ENCODE measurements around the gene CLIC1. TPM values are rescaled to one million over a fixed set of nuclear protein-coding genes. Genes with fewer than 3 reads are reported as not detected.
A peak's percentile ranks its signal among the peaks of the same experiment; 100 is the strongest.

The CLIC1 gene
- 100 to 1,000 TPM; 468 to 581 TPM for total RNA-seq

- H3K4me1 Mint-ChIP-seq (ENCODE audit: low read depth in 2 of 2) = peaks cover 63 to 73% of the 10 kb centered on the region in 2 donors
- ATAC-seq = peak; percentile 65 to 71
- peak within 1 kb of the TSS; percentile 96 for H3K4me3 Mint-ChIP-seq
- peak within 1 kb of the TSS; percentile 92 for H3K27ac Mint-ChIP-seq
- peak; percentile 89 for DNase-seq (ENCODE audit: low spot score)
- peaks cover 25% of the 10 kb centered on the region for H3K36me3 Mint-ChIP-seq
- H3K27me3 Mint-ChIP-seq = no peaks in the 10 kb centered on the region
- no peaks in the 10 kb centered on the region for H3K9me3 Mint-ChIP-seq
These were observed at the start of gene CLIC1 for GRCh38 chr6:31736021-31736767. Gene CLIC1, minus strand, starts transcription at chr6:31736530. Its CDS starts 230 bp downstream, at chr6:31736300.

GRCh38 chr6:31785475-31785874 lies 49.1 kb upstream of the CLIC1 start:
- ATAC-seq (no peak), DNase-seq (ENCODE audit: low spot score) (no peak)
- H3K4me1 Mint-ChIP-seq (ENCODE audit: low read depth in 2 of 2) = peaks cover 0 to 1% of the 10 kb centered on the region in 2 donors
- H3K27me3 Mint-ChIP-seq = no peaks in the 10 kb centered on the region
- no peak overlapping the region for H3K27ac Mint-ChIP-seq
- H3K36me3 Mint-ChIP-seq = peaks cover 2% of the 10 kb centered on the region
- H3K4me3 Mint-ChIP-seq = no peak overlapping the region
- no peaks in the 10 kb centered on the region for H3K9me3 Mint-ChIP-seq

GRCh38 chr6:31784098-31784925 lies 48.0 kb upstream of the CLIC1 start:
- Mint-ChIP-seq H3K4me1 (ENCODE audit: low read depth in 2 of 2) (no peaks in the 10 kb centered on the region), H3K27ac (peak overlapping the region in 1 of 2 donors; percentile 62), H3K4me3 (no peak overlapping the region), H3K36me3 (no peaks in the 10 kb centered on the region), H3K9me3 (no peaks in the 10 kb centered on the region), H3K27me3 (no peaks in the 10 kb centered on the region)
- no peak for DNase-seq (ENCODE audit: low spot score)
- ATAC-seq = no peak

GRCh38 chr6:31782126-31782855 lies 46.0 kb upstream of the CLIC1 start:
- DNase-seq (ENCODE audit: low spot score) (no peak), ATAC-seq (no peak)
- Mint-ChIP-seq H3K4me3 (no peak overlapping the region), H3K27ac (no peak overlapping the region), H3K9me3 (no peaks in the 10 kb centered on the region), H3K4me1 (ENCODE audit: low read depth in 2 of 2) (peaks cover 2 to 7% of the 10 kb centered on the region in 2 donors), H3K36me3 (no peaks in the 10 kb centered on the region), H3K27me3 (no peaks in the 10 kb centered on the region)

GRCh38 chr6:31781244-31782125 lies 45.2 kb upstream of the CLIC1 start:
- Mint-ChIP-seq H3K27ac (no peak overlapping the region), H3K36me3 (no peaks in the 10 kb centered on the region), H3K9me3 (no peaks in the 10 kb centered on the region), H3K4me3 (no peak overlapping the region), H3K27me3 (no peaks in the 10 kb centered on the region), H3K4me1 (ENCODE audit: low read depth in 2 of 2) (peaks cover 6 to 11% of the 10 kb centered on the region in 2 donors)
- DNase-seq (ENCODE audit: low spot score) (no peak), ATAC-seq (no peak)

GRCh38 chr6:31780507-31781243 lies 44.3 kb upstream of the CLIC1 start:
- Mint-ChIP-seq H3K27ac (no peak overlapping the region), H3K4me1 (ENCODE audit: low read depth in 2 of 2) (peaks cover 10 to 14% of the 10 kb centered on the region in 2 donors), H3K9me3 (no peaks in the 10 kb centered on the region), H3K27me3 (no peaks in the 10 kb centered on the region), H3K36me3 (no peaks in the 10 kb centered on the region), H3K4me3 (no peak overlapping the region)
- ATAC-seq (no peak), DNase-seq (ENCODE audit: low spot score) (no peak)

GRCh38 chr6:31779908-31780307 lies 43.6 kb upstream of the CLIC1 start:
- H3K27ac Mint-ChIP-seq = no peak overlapping the region
- no peaks in the 10 kb centered on the region for H3K36me3 Mint-ChIP-seq
- no peaks in the 10 kb centered on the region for H3K9me3 Mint-ChIP-seq
- DNase-seq (ENCODE audit: low spot score) (no peak), ATAC-seq (no peak)
- H3K4me1 Mint-ChIP-seq (ENCODE audit: low read depth in 2 of 2) = peaks cover 14% of the 10 kb centered on the region in 2 donors
- no peaks in the 10 kb centered on the region for H3K27me3 Mint-ChIP-seq
- H3K4me3 Mint-ChIP-seq = no peak overlapping the region

GRCh38 chr6:31778999-31779885 lies 42.9 kb upstream of the CLIC1 start:
- DNase-seq (ENCODE audit: low spot score) (no peak), ATAC-seq (no peak)
- Mint-ChIP-seq H3K36me3 (no peaks in the 10 kb centered on the region), H3K27ac (no peak overlapping the region), H3K27me3 (no peaks in the 10 kb centered on the region), H3K4me3 (no peak overlapping the region), H3K4me1 (ENCODE audit: low read depth in 2 of 2) (peaks cover 14% of the 10 kb centered on the region in 2 donors), H3K9me3 (no peaks in the 10 kb centered on the region)

- peak overlapping the region in 1 of 2 donors; percentile 79 for H3K27ac Mint-ChIP-seq
- no peak for ATAC-seq
- DNase-seq (ENCODE audit: low spot score) = no peak
- H3K9me3 Mint-ChIP-seq = no peaks in the 10 kb centered on the region
- H3K36me3 Mint-ChIP-seq = no peaks in the 10 kb centered on the region
- H3K27me3 Mint-ChIP-seq = no peaks in the 10 kb centered on the region
- no peak overlapping the region for H3K4me3 Mint-ChIP-seq
- H3K4me1 Mint-ChIP-seq (ENCODE audit: low read depth in 2 of 2) = peaks cover 14% of the 10 kb centered on the region in 2 donors
These were observed 41.9 kb upstream of the CLIC1 start for GRCh38 chr6:31778193-31778592.

- H3K4me3 Mint-ChIP-seq = no peak overlapping the region
- H3K9me3 Mint-ChIP-seq = no peaks in the 10 kb centered on the region
- H3K4me1 Mint-ChIP-seq (ENCODE audit: low read depth in 2 of 2) = peaks cover 17 to 18% of the 10 kb centered on the region in 2 donors
- no peaks in the 10 kb centered on the region for H3K27me3 Mint-ChIP-seq
- H3K27ac Mint-ChIP-seq = peak overlapping the region; percentile 16 to 79
- no peak for DNase-seq (ENCODE audit: low spot score)
- H3K36me3 Mint-ChIP-seq = no peaks in the 10 kb centered on the region
- ATAC-seq = no peak
These were observed 41.3 kb upstream of the CLIC1 start for GRCh38 chr6:31777667-31778050.

GRCh38 chr6:31776989-31777666 lies 40.8 kb upstream of the CLIC1 start, which contains the start of gene VWA7:
Gene VWA7, minus strand, starts transcription at chr6:31777328. Its CDS starts 549 bp downstream, at chr6:31776779.
- peak; percentile 71 for DNase-seq (ENCODE audit: low spot score)
- H3K27ac Mint-ChIP-seq = peak within 1 kb of the TSS; percentile 16 to 79
- ATAC-seq = peak; percentile 84 to 85
- no peaks in the 10 kb centered on the region for H3K9me3 Mint-ChIP-seq
- peaks cover 18 to 19% of the 10 kb centered on the region in 2 donors for H3K4me1 Mint-ChIP-seq (ENCODE audit: low read depth in 2 of 2)
- H3K27me3 Mint-ChIP-seq = no peaks in the 10 kb centered on the region
- H3K4me3 Mint-ChIP-seq = peak within 1 kb of the TSS; percentile 16
- H3K36me3 Mint-ChIP-seq = no peaks in the 10 kb centered on the region

All from natural killer cell treated with Interleukin-12 subunit alpha and Interleukin-12 subunit beta and Interleukin-15 and Interleukin-18, amount 100 ng/mL, for 72 hours (primary cell).